A172 (cell line): ENCODE measurements around the gene CD2BP2. TPM values are rescaled to one million over a fixed set of nuclear protein-coding genes. Genes with fewer than 3 reads are reported as not detected.
"Not testable (repeated sequence)": the region's sequence is repeated elsewhere in the genome, so short reads cannot be mapped to it uniquely, and the experiment has no call there.

ENCODE experiments used
- DNase-seq: peaks from one replicate; pipeline ENCODE4 v3.0.0-alpha.2; 2015; ENCODE audit warnings: low spot score
- total RNA-seq: library from RNA; depleted of rRNA; stranded (reverse); fragments of >200 nt; shearing (Covaris generic); gene quantifications from 2 replicates; pipeline ENCODE4 v1.2.3, GENCODE V29; 2014; rRNA removed

Gene CD2BP2
- total RNA-seq, result 87.1 and 116 TPM in 2 replicates

GRCh38 chr16:30355144-30355953 lies at the start of gene CD2BP2:
Gene CD2BP2, minus strand, starts transcription at chr16:30355308. Its CDS starts 627 bp downstream, at chr16:30354681.
- DNase-seq, result peak; percentile 100

- DNase-seq, result no peak
Observed at GRCh38 chr16:30401768-30402425, 46.8 kb upstream of the CD2BP2 start.

- DNase-seq, result no peak
Observed at GRCh38 chr16:30399435-30400186, 44.5 kb upstream of the CD2BP2 start.

GRCh38 chr16:30398661-30399434 lies 43.7 kb upstream of the CD2BP2 start:
- DNase-seq, result no peak

- no peak for DNase-seq
Observed at GRCh38 chr16:30397776-30398660, 42.9 kb upstream of the CD2BP2 start.

- no peak for DNase-seq
Observed at GRCh38 chr16:30397056-30397455, 41.9 kb upstream of the CD2BP2 start.

- not testable (repeated sequence) for DNase-seq
Observed at GRCh38 chr16:30396627-30397026, 41.5 kb upstream of the CD2BP2 start.

- DNase-seq, result peak; percentile 59
Observed at GRCh38 chr16:30395992-30396585, 41.0 kb upstream of the CD2BP2 start.

- DNase-seq, result peak; percentile 68
Observed at GRCh38 chr16:30395155-30395991, 40.3 kb upstream of the CD2BP2 start, which contains the start of gene ZNF48. Gene ZNF48, plus strand, starts transcription at chr16:30395420. Its CDS starts 375 bp downstream, at chr16:30395795.

GRCh38 chr16:30394592-30395154 lies 39.6 kb upstream of the CD2BP2 start:
- DNase-seq, result peak; percentile 33

GRCh38 chr16:30383521-30383920 lies 28.4 kb upstream of the CD2BP2 start:
- DNase-seq, result no peak

GRCh38 chr16:30382111-30382881 lies 27.2 kb upstream of the CD2BP2 start, which contains the start of gene SEPTIN1:
Gene SEPTIN1, minus strand, starts transcription at chr16:30382561. Its CDS starts 19 bp downstream, at chr16:30382542.
- DNase-seq, result no peak

GRCh38 chr16:30381291-30382041 lies 26.4 kb upstream of the CD2BP2 start:
- DNase-seq, result no peak

GRCh38 chr16:30380803-30381208 lies 25.7 kb upstream of the CD2BP2 start:
- no peak for DNase-seq

GRCh38 chr16:30380072-30380802 lies 25.1 kb upstream of the CD2BP2 start:
- DNase-seq, result no peak

GRCh38 chr16:30379158-30379783 lies 24.2 kb upstream of the CD2BP2 start:
- no peak for DNase-seq
